Neutrophil (primary cell): ENCODE data around the gene SP5.
"Not testable (repeated sequence)": the region's sequence is repeated elsewhere in the genome, so short reads cannot be mapped to it uniquely, and the experiment has no call there.

ENCODE experiments used
- H3K27ac ChIP-seq: fragments of 200-600 bp; sonication (generic); 2 replicates; pipeline ENCODE4 v1.5.1; 2016; ENCODE audit warnings: mild to moderate bottlenecking, moderate library complexity
- H3K27me3 ChIP-seq: fragments of 200-600 bp; sonication (generic); 2 replicates; pipeline ENCODE4 v1.6.0; 2016; ENCODE audit warnings: mild to moderate bottlenecking
- H3K36me3 ChIP-seq: fragments of 200-600 bp; sonication (generic); 2 replicates; pipeline ENCODE4 v1.5.1; 2017
- H3K4me1 ChIP-seq, 2 experiments: fragments of 200-600 bp in 1 of 2; sonication (generic) in 1 of 2; 1 replicate in 1 of 2; 2 replicates in 1 of 2; pipeline versions ENCODE4 v1.5.1 to v1.6.1; 2013 to 2016; ENCODE audit warnings: low read depth in 1 of 2, low read length in 1 of 2, mild to moderate bottlenecking in 1 of 2, moderate library complexity in 1 of 2; ENCODE audit not compliant: control insufficient read depth in 1 of 2, insufficient read depth in 1 of 2
- H3K4me3 ChIP-seq, 2 experiments: fragments of 200-600 bp in 1 of 2; sonication (generic) in 1 of 2; 1 replicate in 1 of 2; 2 replicates in 1 of 2; pipeline ENCODE4 v1.5.1; 2013 to 2016; ENCODE audit warnings: low read depth in 1 of 2, low read length in 1 of 2, mild to moderate bottlenecking in 1 of 2, moderate library complexity in 1 of 2
- H3K9me3 ChIP-seq: fragments of 200-600 bp; sonication (generic); 2 replicates; pipeline ENCODE4 v1.5.1; 2016
- CTCF ChIP-seq: fragments of 200-600 bp; sonication (generic); IDR thresholded peaks from 2 replicates; pipeline ENCODE4 v1.5.1; 2016; ENCODE audit warnings: antibody characterized with exemption

The SP5 gene

GRCh38 chr2:170742896-170743529 is 27.9 kb downstream of the SP5 start:
- no peak for TF ChIP-seq CTCF
- Histone ChIP-seq H3K4me3 (no peak overlapping the region), H3K27me3 (no peaks in the 10 kb centered on the region), H3K36me3 (no peaks in the 10 kb centered on the region), H3K4me1 (peaks cover 17 to 19% of the 10 kb centered on the region in 2 experiments), H3K9me3 (no peaks in the 10 kb centered on the region), H3K27ac (no peak overlapping the region)

GRCh38 chr2:170743530-170744239 is 28.5 kb downstream of the SP5 start:
- no peak for TF ChIP-seq CTCF
- Histone ChIP-seq H3K36me3 (no peaks in the 10 kb centered on the region), H3K27me3 (no peaks in the 10 kb centered on the region), H3K9me3 (no peaks in the 10 kb centered on the region), H3K4me1 (peaks cover 17 to 19% of the 10 kb centered on the region in 2 experiments), H3K4me3 (no peak overlapping the region), H3K27ac (no peak overlapping the region)

- peaks cover 17 to 19% of the 10 kb centered on the region in 2 experiments for H3K4me1 ChIP-seq
- TF ChIP-seq CTCF = no peak
- no peak overlapping the region for H3K4me3 ChIP-seq
- peaks cover under 1% of the 10 kb centered on the region for H3K27me3 ChIP-seq
- no peaks in the 10 kb centered on the region for H3K9me3 ChIP-seq
- no peaks in the 10 kb centered on the region for H3K36me3 ChIP-seq
- H3K27ac ChIP-seq = no peak overlapping the region
These were observed 29.3 kb downstream of the SP5 start for GRCh38 chr2:170744248-170745002.

- Histone ChIP-seq H3K4me3 (no peak overlapping the region), H3K27me3 (peaks cover 5% of the 10 kb centered on the region), H3K9me3 (no peaks in the 10 kb centered on the region), H3K36me3 (no peaks in the 10 kb centered on the region), H3K27ac (no peak overlapping the region), H3K4me1 (peaks cover 17 to 19% of the 10 kb centered on the region in 2 experiments)
- no peak for TF ChIP-seq CTCF
These were observed 30.2 kb downstream of the SP5 start for GRCh38 chr2:170745305-170745704.

GRCh38 chr2:170747921-170748320 is 32.8 kb downstream of the SP5 start:
- no peaks in the 10 kb centered on the region for H3K36me3 ChIP-seq
- no peak overlapping the region for H3K4me3 ChIP-seq
- TF ChIP-seq CTCF = no peak
- H3K27me3 ChIP-seq = peaks cover 5% of the 10 kb centered on the region
- H3K9me3 ChIP-seq = no peaks in the 10 kb centered on the region
- peaks cover 17 to 19% of the 10 kb centered on the region in 2 experiments for H3K4me1 ChIP-seq
- H3K27ac ChIP-seq = no peak overlapping the region

- not testable (repeated sequence) for H3K27ac ChIP-seq, H3K4me1 ChIP-seq, H3K9me3 ChIP-seq, H3K4me3 ChIP-seq, H3K36me3 ChIP-seq
- H3K27me3 ChIP-seq = peaks cover 14% of the 10 kb centered on the region
These were observed 36.4 kb downstream of the SP5 start for GRCh38 chr2:170751555-170751954.
